Osteocyte (in vitro differentiated cells): ENCODE measurements around the gene NISCH. TPM values are rescaled to one million over a fixed set of nuclear protein-coding genes. Genes with fewer than 3 reads are reported as not detected.

Source experiments
- DNase-seq: peaks from one replicate; pipeline ENCODE4 v3.0.0; 2021; ENCODE audit warnings: mixed read lengths; ENCODE audit not compliant: unreplicated experiment; ENCODE audit errors: extremely low spot score
- H3K27ac Mint-ChIP-seq: one replicate; pipeline ENCODE4 v1.8.0; 2021; ENCODE audit warnings: mild to moderate bottlenecking, mixed read lengths; ENCODE audit not compliant: unreplicated experiment
- H3K27me3 Mint-ChIP-seq: one replicate; pipeline ENCODE4 v1.8.0; 2021; ENCODE audit warnings: mixed read lengths; ENCODE audit not compliant: unreplicated experiment
- H3K36me3 Mint-ChIP-seq: one replicate; pipeline ENCODE4 v1.8.0; 2021; ENCODE audit warnings: mixed read lengths; ENCODE audit not compliant: unreplicated experiment
- H3K4me1 Mint-ChIP-seq: one replicate; pipeline ENCODE4 v1.8.0; 2021; ENCODE audit warnings: mixed read lengths; ENCODE audit not compliant: unreplicated experiment
- H3K4me3 Mint-ChIP-seq: one replicate; pipeline ENCODE4 v1.8.0; 2021; ENCODE audit warnings: mild to moderate bottlenecking, moderate library complexity, mixed read lengths; ENCODE audit not compliant: unreplicated experiment
- H3K9me3 Mint-ChIP-seq: one replicate; pipeline ENCODE4 v1.8.0; 2021; ENCODE audit warnings: mixed read lengths; ENCODE audit not compliant: unreplicated experiment
- CTCF ChIP-seq: fragments of 200-600 bp; sonication (generic); IDR thresholded peaks from 2 replicates; pipeline ENCODE4 v1.5.0; 2021; ENCODE audit warnings: antibody characterized with exemption, mild to moderate bottlenecking, moderate library complexity
- total RNA-seq: library from RNA; stranded (reverse); gene quantifications from 2 replicates; pipeline ENCODE4 v1.2.1, GENCODE V29; 2021

The NISCH gene
- total RNA-seq, 1 donor from 2014 or later: 138 TPM

- Mint-ChIP-seq H3K36me3 (no peaks in the 10 kb centered on the region), H3K9me3 (no peaks in the 10 kb centered on the region), H3K27ac (no peak overlapping the region), H3K27me3 (peaks cover 13% of the 10 kb centered on the region), H3K4me3 (no peak overlapping the region), H3K4me1 (no peaks in the 10 kb centered on the region)
- DNase-seq: no peak
- TF ChIP-seq CTCF: no peak
These were observed 23.8 kb upstream of the NISCH start for GRCh38 chr3:52431459-52432223.

GRCh38 chr3:52432225-52432624, 23.2 kb upstream of the NISCH start:
- Mint-ChIP-seq H3K4me1 (peaks cover 2% of the 10 kb centered on the region), H3K27ac (no peak overlapping the region), H3K4me3 (no peak overlapping the region), H3K36me3 (no peaks in the 10 kb centered on the region), H3K27me3 (peaks cover 13% of the 10 kb centered on the region), H3K9me3 (no peaks in the 10 kb centered on the region)
- no peak for DNase-seq
- no peak for TF ChIP-seq CTCF

- H3K4me3 Mint-ChIP-seq: no peak overlapping the region
- no peak for DNase-seq
- H3K9me3 Mint-ChIP-seq: no peaks in the 10 kb centered on the region
- no peak for TF ChIP-seq CTCF
- H3K27me3 Mint-ChIP-seq: peaks cover 13% of the 10 kb centered on the region
- no peak overlapping the region for H3K27ac Mint-ChIP-seq
- no peaks in the 10 kb centered on the region for H3K36me3 Mint-ChIP-seq
- H3K4me1 Mint-ChIP-seq: peaks cover 3% of the 10 kb centered on the region
These were observed 22.7 kb upstream of the NISCH start for GRCh38 chr3:52432691-52433141.

GRCh38 chr3:52433328-52433995, 21.9 kb upstream of the NISCH start:
- Mint-ChIP-seq H3K27me3 (peaks cover 10% of the 10 kb centered on the region), H3K4me3 (no peak overlapping the region), H3K4me1 (peaks cover 3% of the 10 kb centered on the region), H3K36me3 (no peaks in the 10 kb centered on the region), H3K27ac (no peak overlapping the region), H3K9me3 (no peaks in the 10 kb centered on the region)
- DNase-seq: no peak
- TF ChIP-seq CTCF: no peak

GRCh38 chr3:52433996-52434479, 21.4 kb upstream of the NISCH start:
- Mint-ChIP-seq H3K27me3 (peaks cover 10% of the 10 kb centered on the region), H3K9me3 (no peaks in the 10 kb centered on the region), H3K4me3 (no peak overlapping the region), H3K36me3 (no peaks in the 10 kb centered on the region), H3K4me1 (peaks cover 3% of the 10 kb centered on the region), H3K27ac (no peak overlapping the region)
- no peak for DNase-seq
- no peak for TF ChIP-seq CTCF
